Loucy (cell line): Measurements from ENCODE around the gene TREML1.

Experiments
- H2AFZ ChIP-seq: fragments of 200-600 bp; sonication (generic); 2 replicates; pipeline ENCODE4 v1.6.0; 2016; ENCODE audit warnings: antibody characterized with exemption, mild to moderate bottlenecking, low read length, moderate library complexity
- H3F3A ChIP-seq: fragments of 200-600 bp; 2 replicates; pipeline ENCODE4 v1.6.0; 2016; ENCODE audit warnings: antibody characterized with exemption, low read depth, mild to moderate bottlenecking
- H3K27me3 ChIP-seq: fragments of 200-600 bp; sonication (generic); 2 replicates; pipeline ENCODE4 v1.6.1; 2014; ENCODE audit warnings: low read length, mild to moderate bottlenecking; ENCODE audit not compliant: insufficient read depth, poor library complexity, severe bottlenecking
- H3K36me3 ChIP-seq: fragments of 200-600 bp; sonication (generic); 2 replicates; pipeline ENCODE4 v1.6.1; 2016; ENCODE audit warnings: low read length; ENCODE audit not compliant: insufficient read depth
- H3K4me1 ChIP-seq: fragments of 200-600 bp; sonication (generic); 2 replicates; pipeline ENCODE4 v1.5.1; 2014; ENCODE audit warnings: low read length, mild to moderate bottlenecking; ENCODE audit not compliant: insufficient read depth, poor library complexity, severe bottlenecking
- H3K4me2 ChIP-seq: fragments of 200-600 bp; sonication (generic); 2 replicates; pipeline ENCODE4 v1.6.0; 2014; ENCODE audit warnings: antibody characterized with exemption, low read length, low read depth, mild to moderate bottlenecking; ENCODE audit not compliant: poor library complexity, severe bottlenecking
- H3K4me3 ChIP-seq: fragments of 200-600 bp; sonication (generic); 2 replicates; pipeline ENCODE4 v1.5.1; 2014; ENCODE audit warnings: low read length, mild to moderate bottlenecking, mixed read lengths; ENCODE audit not compliant: poor library complexity, severe bottlenecking
- H3K79me2 ChIP-seq: fragments of 200-600 bp; sonication (generic); 2 replicates; pipeline ENCODE4 v1.6.1; 2014; ENCODE audit warnings: low read length; ENCODE audit not compliant: insufficient read depth
- H3K9ac ChIP-seq: fragments of 200-600 bp; sonication (generic); 2 replicates; pipeline ENCODE4 v1.6.0; 2014; ENCODE audit warnings: mild to moderate bottlenecking, low read depth, low read length, moderate library complexity; ENCODE audit not compliant: poor library complexity, severe bottlenecking
- H3K9me2 ChIP-seq: fragments of 200-600 bp; sonication (generic); replicated peaks from 2 replicates; pipeline ENCODE4 v1.6.1; 2016; ENCODE audit warnings: low read depth, low read length, mixed read lengths
- H3K9me3 ChIP-seq: fragments of 200-600 bp; sonication (generic); 2 replicates; pipeline ENCODE4 v1.6.1; 2014; ENCODE audit warnings: mild to moderate bottlenecking, antibody characterized with exemption, low read length, low read depth; ENCODE audit not compliant: insufficient read depth
- H4K20me1 ChIP-seq: fragments of 200-600 bp; sonication (generic); 2 replicates; pipeline ENCODE4 v1.6.0; 2014; ENCODE audit warnings: antibody characterized with exemption, low read length, mild to moderate bottlenecking; ENCODE audit not compliant: insufficient read depth, poor library complexity, severe bottlenecking
- EZH2phosphoT487 ChIP-seq: fragments of 200-600 bp; IDR thresholded peaks from 2 replicates; pipeline ENCODE4 v1.6.1; 2018; ENCODE audit warnings: antibody characterized with exemption, mild to moderate bottlenecking, moderate library complexity, borderline replicate concordance
- TF ChIP-seq, protein P1 (sequence below): fragments of 200-600 bp; sonication (generic); conservative IDR thresholded peaks from 2 replicates; pipeline ENCODE4 v1.5.1; 2014; ENCODE audit warnings: mild to moderate bottlenecking, antibody characterized with exemption, low read length

TREML1 gene

DNA sequence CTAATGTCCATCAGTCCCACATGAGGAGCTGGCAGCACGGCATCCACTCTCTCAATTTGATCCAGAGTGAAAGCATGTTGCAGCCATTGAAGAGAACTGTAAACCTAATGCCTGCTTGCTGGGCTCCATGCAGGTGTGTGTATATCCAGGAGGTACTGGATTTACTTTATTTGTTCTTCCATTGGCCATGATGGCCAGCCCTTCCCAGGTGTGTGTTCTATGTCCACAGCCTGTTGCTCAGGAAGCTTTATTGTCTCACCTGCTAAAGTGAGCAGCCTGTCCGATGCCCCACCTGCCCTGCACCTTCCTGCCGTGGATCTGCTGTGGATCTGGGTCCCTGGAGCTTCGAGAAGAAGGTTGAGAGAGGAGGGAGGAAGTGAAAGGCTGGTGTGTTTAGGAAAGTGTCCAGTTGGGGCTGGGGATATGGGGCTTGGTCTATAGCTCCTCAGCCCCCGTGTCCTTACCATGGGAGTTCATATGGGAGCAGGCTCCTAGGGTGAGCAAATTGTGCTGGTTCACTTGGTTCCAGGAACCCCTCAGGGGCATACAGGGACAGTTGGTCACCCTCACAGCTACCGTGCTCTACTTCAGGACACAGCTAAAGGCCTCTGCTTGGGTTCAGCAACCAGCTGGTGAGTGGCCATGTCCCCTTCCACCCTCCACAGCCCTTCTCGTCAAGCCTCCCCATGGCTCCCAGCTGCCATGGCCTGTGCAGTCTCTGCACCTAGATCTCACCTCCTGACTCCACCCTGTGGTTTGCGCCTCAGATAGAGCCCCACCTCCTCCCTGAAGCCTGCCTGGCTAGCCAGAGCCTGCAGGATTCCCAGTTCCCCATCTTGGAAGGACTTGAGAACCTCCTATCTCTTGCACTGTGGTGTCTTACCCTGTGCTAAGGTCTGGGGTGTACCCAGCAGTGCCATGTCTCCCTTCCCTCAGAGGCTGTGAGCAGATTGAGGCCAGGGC is 34.1 kb upstream of the TREML1 start:
- H3K36me3 ChIP-seq = no peaks in the 10 kb centered on the region
- H3K79me2 ChIP-seq = no peaks in the 10 kb centered on the region
- H3K4me1 ChIP-seq = no peaks in the 10 kb centered on the region
- no peaks in the 10 kb centered on the region for H3F3A ChIP-seq
- no peak overlapping the region for H3K9ac ChIP-seq
- no peak overlapping the region for H2AFZ ChIP-seq
- no peaks in the 10 kb centered on the region for H3K27me3 ChIP-seq
- no peak overlapping the region for H3K4me3 ChIP-seq
- H3K4me2 ChIP-seq = no peak overlapping the region
- TF ChIP-seq, protein P1, sequence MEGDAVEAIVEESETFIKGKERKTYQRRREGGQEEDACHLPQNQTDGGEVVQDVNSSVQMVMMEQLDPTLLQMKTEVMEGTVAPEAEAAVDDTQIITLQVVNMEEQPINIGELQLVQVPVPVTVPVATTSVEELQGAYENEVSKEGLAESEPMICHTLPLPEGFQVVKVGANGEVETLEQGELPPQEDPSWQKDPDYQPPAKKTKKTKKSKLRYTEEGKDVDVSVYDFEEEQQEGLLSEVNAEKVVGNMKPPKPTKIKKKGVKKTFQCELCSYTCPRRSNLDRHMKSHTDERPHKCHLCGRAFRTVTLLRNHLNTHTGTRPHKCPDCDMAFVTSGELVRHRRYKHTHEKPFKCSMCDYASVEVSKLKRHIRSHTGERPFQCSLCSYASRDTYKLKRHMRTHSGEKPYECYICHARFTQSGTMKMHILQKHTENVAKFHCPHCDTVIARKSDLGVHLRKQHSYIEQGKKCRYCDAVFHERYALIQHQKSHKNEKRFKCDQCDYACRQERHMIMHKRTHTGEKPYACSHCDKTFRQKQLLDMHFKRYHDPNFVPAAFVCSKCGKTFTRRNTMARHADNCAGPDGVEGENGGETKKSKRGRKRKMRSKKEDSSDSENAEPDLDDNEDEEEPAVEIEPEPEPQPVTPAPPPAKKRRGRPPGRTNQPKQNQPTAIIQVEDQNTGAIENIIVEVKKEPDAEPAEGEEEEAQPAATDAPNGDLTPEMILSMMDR = no peak
- TF ChIP-seq EZH2phosphoT487 = no peak
- no peaks in the 10 kb centered on the region for H4K20me1 ChIP-seq
- H3K9me3 ChIP-seq = peaks cover 4% of the 10 kb centered on the region; the same call in 1 of the 2 replicates
- H3K9me2 ChIP-seq = no peaks in the 10 kb centered on the region

DNA sequence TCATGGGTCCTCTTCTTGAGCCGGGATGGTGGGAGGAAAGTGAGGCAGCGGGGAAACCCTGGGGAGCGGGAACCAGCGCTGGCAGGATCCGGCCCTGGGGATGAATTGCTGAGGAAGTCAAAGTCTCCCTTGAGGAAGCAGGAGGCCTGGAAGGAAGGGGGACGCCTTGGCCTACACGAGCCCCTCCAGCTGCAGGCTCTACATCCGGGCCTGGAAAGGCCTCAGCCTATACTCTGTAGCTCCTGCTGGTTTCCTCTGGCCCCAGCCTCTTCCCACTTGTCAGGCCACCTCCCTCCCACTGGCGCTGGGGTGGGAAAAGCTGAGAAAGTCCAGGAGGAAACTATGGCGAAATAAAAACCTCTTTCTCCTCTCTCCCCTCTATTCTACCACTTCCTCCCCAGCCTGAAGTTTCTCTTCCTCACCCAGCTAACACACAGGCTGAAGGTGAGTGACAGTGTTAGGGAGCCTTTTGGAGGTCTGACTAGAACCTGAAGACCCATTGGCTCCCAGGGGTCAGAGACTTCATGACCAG is 31.9 kb upstream of the TREML1 start:
- H2AFZ ChIP-seq = no peak overlapping the region
- TF ChIP-seq, protein P1 = no peak
- TF ChIP-seq EZH2phosphoT487 = no peak
- no peaks in the 10 kb centered on the region for H3K4me1 ChIP-seq
- H3K4me2 ChIP-seq = no peak overlapping the region
- no peaks in the 10 kb centered on the region for H3K79me2 ChIP-seq
- H3K4me3 ChIP-seq = no peak overlapping the region
- no peaks in the 10 kb centered on the region for H3K9me2 ChIP-seq
- H4K20me1 ChIP-seq = no peaks in the 10 kb centered on the region
- H3K9me3 ChIP-seq = peaks cover 4% of the 10 kb centered on the region; the same call in 1 of the 2 replicates
- no peaks in the 10 kb centered on the region for H3F3A ChIP-seq
- no peaks in the 10 kb centered on the region for H3K27me3 ChIP-seq
- H3K36me3 ChIP-seq = no peaks in the 10 kb centered on the region
- H3K9ac ChIP-seq = no peak overlapping the region

DNA sequence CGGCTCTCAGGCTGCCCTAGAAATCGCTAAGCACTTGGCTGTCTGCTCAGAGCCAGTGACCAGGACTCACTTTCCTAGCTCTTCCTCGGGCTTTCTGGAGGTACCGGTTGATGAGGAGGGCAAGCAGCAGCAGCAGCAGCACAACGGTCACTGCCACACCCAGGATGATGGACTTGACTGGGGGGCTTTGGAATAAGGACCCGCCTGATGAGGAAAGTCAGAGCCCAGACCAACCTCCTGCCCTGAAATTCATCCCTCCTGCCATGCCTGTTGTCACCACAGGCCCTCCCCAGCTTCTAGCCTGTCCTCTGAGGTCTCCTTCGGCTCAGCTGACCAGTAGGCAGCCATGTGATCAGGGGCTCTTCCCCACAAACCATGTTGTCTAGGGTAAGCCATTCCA is 30.6 kb upstream of the TREML1 start:
- Histone ChIP-seq H3F3A (no peaks in the 10 kb centered on the region), H3K79me2 (no peaks in the 10 kb centered on the region), H2AFZ (no peak overlapping the region), H3K4me2 (no peak overlapping the region), H3K27me3 (no peaks in the 10 kb centered on the region), H3K36me3 (no peaks in the 10 kb centered on the region), H3K9me3 (no peaks in the 10 kb centered on the region; the same call in 1 of the 2 replicates), H3K4me1 (no peaks in the 10 kb centered on the region), H3K9me2 (no peaks in the 10 kb centered on the region), H3K9ac (no peak overlapping the region), H4K20me1 (no peaks in the 10 kb centered on the region), H3K4me3 (no peak overlapping the region)
- TF ChIP-seq, protein P1 = no peak
- no peak for TF ChIP-seq EZH2phosphoT487
